ENCODE measurements around the gene SERPINB2.
"Not testable (repeated sequence)": the region's sequence is repeated elsewhere in the genome, so short reads cannot be mapped to it uniquely, and the experiment has no call there.

Gene SERPINB2

GRCh38 chr18:63940543-63941050 lies 53.1 kb downstream of the SERPINB2 start:
- not testable (repeated sequence) for DNase-seq

GRCh38 chr18:63947051-63947790 lies 59.7 kb downstream of the SERPINB2 start:
- DNase-seq, result no peak

GRCh38 chr18:63949068-63949737 lies 61.7 kb downstream of the SERPINB2 start, which contains the start of gene HMSD:
Gene HMSD (plus strand): TSS chr18:63949301. CDS start chr18:63953456, 4,155 bp downstream.
- peak; percentile 94 for DNase-seq

- no peak for DNase-seq
Observed at GRCh38 chr18:63951302-63951705, 63.8 kb downstream of the SERPINB2 start.

Measured in islet precursor cell (in vitro differentiated cells).